NCI-H2196 (cell line): Measurements from ENCODE around the gene HIPK2.

Source experiments
- DNase-seq: peaks from one replicate; lab custom pipeline; 2025; ENCODE audit not compliant: unreplicated experiment; lab: John Stamatoyannopoulos, UW

HIPK2 gene

GRCh38 chr7:139515266-139515665 lies 262.5 kb downstream of the HIPK2 start:
- no peak for DNase-seq
